Measurements from ENCODE around the gene VPS13A.
"Not testable (repeated sequence)": the region's sequence is repeated elsewhere in the genome, so short reads cannot be mapped to it uniquely, and the experiment has no call there.

The VPS13A gene

DNA sequence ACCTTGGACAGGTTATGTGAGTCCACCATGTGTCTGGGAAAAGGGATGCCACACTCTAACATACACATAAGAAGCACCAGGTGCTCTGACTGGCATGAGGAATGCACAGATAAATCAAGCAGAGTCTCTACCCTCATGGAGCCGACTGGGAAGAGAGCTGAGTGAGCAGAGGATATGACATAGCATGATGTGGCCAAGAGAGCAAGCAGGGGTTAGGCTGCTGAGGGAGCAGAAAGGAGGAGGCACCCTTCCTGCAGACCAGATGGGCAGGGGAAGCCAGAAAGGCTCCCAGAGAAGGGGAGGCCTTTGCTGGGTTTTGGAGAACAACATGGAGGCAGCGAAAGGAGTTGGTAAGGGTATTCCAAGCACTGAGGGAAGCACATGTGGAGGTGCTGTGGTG, 247.7 kb downstream of the VPS13A start:
- no peak for DNase-seq (ENCODE audit: low spot score)

DNA sequence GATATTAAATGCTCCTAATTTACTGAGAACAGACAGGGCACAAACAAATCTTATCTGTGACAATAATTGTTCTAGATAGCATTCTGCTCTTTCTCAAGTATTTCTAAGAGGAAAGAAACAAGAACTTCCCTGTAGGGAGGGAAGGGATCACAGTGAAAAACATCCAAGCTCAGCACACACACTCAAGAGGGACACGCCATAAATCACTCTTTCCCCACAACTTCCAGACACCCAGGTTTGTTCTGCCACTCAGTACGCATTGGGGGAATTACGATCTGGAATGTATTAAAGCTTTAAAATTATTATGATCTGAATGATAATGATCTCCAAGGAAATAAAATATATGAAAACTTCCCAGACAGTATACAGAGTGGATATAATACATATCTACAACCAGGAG, 249.4 kb downstream of the VPS13A start:
- no peak for DNase-seq (ENCODE audit: low spot score)

DNA sequence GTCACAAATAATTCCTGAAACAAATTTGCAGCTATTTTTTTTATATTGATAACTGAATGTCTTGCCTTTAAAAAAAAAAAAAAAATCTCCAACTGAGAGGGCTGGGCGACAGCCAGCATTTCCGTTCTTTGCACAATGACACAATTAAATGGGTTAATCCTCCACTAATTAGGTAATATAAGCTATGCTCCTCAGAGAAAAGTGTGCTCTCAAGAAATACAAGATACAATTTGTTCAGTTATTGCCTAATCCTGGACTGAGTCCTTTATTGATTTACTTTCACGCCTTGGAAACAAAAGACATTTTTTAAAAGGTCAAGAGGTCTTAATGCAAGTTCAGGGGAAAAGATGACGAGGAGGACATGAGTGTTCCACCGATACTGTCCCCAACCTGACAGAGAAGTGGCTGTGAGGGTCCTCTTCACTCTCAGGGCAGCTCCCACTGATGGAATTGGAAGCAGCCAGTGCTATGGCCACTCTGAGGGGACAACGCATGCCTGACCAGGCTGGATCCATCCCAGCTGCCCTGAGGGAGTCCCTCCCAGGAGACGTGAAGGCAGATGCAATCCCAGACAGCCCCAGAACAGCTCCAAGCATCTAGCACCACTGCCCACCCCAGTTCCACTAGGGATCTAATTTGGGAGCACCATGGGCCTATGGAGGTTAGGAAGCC, 250.1 kb downstream of the VPS13A start:
- no peak for DNase-seq (ENCODE audit: low spot score)

DNA sequence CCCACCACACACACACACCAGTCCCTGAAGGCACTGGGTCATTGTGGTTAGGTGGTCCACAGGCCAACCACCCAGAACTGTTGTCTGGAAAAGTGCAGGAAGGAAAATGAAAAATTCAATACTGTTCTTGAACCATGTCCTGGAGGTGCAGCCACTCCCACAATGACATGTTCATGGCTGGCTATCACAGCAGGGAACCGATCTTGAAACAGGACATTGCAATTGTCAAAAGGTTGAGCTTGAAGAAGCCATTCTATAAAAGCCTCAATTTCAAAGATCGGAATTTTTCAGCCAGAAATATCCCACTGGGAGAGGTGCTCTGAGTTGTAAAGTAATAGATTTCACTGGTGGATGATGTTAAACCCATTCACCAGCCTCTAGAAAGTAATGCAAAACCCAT, 252.6 kb downstream of the VPS13A start:
- no peak for DNase-seq (ENCODE audit: low spot score)

DNA sequence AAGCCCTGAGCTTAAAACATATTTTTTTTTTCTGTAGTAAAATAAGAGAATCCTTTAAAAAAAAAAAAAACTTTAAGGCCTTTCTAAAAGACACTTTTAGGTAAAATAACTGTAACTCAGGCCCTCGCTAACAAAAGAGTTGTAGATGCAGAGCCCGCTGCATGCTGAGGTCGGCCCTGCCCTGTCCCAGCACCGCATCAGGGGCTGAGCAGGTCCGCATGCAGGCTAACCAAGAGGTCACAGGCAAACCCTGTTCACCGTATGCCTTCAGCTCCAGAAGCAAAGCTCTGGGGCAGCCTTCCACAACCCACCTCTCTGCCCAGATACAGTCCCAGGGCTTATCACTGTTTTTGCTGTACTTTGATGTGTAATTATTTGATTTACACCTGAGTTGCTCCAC, 254.7 kb downstream of the VPS13A start:
- DNase-seq (ENCODE audit: low spot score) = no peak

DNA sequence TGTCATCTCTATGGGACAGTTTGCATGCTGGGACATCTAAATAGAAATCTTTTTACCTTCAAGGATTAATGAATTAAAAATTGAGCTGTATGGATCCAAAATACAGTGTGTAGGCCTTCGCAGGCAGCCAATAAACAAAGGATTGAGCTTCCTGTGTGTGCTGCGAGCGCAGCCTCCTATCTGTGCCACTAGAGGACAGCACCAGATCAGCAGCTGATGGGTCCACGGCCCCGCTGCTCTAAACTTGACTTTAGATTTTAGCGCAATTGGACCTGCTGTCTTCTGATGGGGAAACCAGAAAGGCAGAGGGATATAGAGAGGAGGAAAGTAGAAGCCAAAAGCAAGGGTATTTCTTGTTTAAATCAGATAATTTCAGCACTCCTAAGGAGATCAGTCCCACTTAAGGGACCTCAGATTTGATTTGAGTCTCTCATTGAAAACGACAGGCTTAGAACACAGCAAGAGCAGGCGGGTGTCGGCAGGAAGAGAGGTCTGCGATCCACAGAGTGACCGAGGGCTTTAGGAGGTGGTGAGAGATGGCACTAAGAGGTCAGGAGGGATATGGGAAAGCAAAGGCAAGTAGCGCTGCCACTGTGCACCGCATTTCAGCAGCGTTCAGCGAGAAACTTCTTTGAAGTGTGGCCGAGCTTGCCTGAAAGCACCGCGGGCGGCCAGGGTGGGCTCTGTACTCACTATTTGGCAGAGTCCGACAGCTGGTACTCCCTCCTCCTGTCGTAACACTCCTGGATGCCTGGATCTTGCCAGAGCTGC, 256.5 kb downstream of the VPS13A start:
- DNase-seq (ENCODE audit: low spot score) = peak; percentile 91

DNA sequence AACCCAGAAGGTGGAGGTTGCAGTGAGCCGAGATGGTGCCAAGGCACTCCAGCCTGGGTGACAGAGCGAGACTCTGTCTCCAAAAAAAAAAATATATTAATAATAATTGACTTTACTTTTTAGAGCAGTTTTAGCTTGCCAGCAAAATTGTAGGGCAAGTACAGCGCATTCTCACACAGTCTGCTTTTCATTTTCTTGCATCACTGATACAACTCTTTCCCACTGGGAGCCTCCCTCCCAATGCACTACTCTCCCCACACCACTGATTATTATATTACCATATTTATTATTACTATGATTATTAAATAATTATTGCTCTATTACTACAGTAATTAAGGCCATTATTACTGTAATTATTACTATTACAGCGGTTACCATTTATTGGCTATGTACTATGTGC, 257.9 kb downstream of the VPS13A start:
- DNase-seq (ENCODE audit: low spot score) = no peak

DNA sequence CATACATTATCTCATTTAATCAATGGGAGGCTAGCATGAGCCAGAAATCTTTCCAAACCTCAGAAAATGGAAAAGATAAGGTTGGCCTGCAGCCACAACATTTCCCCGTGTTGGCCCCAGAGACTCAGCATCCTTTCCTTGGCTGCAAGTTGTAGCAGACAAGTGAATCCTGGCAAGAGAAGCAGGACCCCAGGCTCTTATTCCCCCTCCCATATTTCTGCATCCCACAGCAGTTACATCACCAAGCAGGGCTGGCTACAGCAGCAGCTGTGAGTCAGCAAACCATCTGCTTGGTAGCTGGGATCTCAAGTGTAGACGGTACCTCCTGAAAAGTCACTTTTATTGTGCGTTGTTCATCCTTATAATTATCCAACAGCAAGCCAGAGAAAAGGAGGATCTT, 258.4 kb downstream of the VPS13A start:
- DNase-seq (ENCODE audit: low spot score) = peak; percentile 41

DNA sequence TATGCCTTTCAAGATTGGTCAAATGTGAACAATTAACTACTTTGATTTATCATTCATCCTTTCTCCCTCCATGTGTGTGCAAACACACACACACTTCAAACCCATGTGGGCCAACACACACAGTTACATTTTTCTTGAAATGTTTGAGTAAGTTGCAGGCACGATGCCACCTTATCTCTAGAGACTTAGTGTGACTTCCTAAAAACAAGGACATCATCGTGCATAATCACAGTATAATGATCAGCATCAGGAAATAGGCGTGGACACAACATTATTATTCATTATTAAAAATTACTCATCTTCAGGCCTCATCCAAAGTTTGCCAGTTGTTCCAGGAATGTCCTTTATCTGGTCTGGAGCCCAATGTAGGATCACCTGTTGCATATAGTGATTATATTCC, 261.3 kb downstream of the VPS13A start:
- DNase-seq (ENCODE audit: low spot score) = no peak

DNA sequence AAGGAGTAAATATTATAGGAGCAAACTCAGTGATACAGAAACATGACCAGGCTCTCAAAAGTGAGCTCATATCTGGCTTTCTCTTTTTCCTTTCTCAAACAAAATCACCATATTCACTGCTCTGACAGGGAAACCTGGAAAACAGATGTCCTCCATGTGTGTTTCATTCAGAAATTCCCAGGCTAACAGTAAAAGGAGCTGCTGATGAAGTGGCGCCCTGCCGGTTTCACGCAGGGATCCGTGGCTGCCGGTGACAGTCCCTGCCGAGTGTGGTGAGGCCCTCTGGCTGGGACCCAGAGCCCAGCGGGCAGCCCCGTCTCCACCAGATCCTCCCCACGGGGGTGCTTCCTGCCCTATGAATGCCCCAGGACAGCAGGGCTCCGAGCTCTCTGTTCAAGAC, 262.7 kb downstream of the VPS13A start:
- DNase-seq (ENCODE audit: low spot score) = peak; percentile 57

DNA sequence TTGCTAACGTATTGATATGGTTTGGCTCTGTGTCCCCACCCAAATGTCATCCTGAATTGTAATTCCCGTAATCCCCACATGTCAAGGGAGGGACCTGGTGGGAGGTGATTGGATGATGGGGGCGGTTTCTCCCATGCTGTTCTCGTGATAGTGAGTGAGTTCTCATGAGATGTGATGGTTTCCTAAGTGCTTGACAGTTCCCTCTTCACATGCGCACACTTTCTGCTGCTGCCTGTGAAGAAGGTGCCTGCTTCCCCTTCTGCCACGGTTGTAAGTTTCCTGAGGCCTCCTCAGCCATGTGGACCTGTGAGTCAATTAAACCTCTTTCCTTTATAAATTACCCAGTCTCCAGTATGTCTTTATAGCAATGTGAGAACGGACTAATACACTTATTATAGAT, 263.8 kb downstream of the VPS13A start:
- DNase-seq (ENCODE audit: low spot score) = not testable (repeated sequence)

DNA sequence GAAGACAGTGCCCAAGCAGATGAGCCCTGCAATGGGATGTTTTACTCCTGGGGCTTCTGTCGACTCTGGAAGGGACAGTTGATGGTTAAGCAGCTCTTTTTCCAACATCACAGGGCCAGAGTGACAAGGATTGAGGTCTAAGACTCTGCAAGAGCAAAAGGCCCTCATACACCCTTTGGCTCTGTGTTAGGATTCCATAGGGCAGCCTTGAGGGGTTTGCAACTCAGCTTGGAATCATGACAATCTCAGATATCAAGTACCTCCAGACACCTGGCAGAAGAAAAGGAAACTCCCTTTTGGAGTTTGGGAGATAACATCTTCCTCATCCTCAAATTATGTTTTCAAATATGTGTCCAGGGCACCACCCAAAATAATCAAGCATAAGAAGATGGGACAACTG, 265.1 kb downstream of the VPS13A start:
- DNase-seq (ENCODE audit: low spot score) = no peak

DNA sequence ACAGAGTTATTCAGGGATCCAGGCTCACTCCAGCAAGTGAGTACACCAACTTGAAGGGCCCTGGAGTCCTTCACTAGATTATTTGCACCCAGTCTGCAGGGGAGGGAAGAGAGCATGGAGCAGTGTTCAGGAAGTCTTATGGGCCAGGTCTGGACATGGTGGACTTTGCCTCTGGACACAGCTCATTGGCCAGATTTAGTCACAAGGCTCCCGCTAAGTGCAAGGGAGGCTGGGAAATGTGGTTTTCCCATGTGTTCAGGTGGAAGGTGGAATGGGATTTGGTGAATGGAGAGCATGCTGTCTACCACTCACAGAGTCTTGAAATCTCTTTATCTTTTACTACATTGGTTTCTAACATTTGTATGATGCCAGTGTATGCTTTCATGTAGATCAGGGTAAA, 270.3 kb downstream of the VPS13A start:
- no peak for DNase-seq (ENCODE audit: low spot score)

DNA sequence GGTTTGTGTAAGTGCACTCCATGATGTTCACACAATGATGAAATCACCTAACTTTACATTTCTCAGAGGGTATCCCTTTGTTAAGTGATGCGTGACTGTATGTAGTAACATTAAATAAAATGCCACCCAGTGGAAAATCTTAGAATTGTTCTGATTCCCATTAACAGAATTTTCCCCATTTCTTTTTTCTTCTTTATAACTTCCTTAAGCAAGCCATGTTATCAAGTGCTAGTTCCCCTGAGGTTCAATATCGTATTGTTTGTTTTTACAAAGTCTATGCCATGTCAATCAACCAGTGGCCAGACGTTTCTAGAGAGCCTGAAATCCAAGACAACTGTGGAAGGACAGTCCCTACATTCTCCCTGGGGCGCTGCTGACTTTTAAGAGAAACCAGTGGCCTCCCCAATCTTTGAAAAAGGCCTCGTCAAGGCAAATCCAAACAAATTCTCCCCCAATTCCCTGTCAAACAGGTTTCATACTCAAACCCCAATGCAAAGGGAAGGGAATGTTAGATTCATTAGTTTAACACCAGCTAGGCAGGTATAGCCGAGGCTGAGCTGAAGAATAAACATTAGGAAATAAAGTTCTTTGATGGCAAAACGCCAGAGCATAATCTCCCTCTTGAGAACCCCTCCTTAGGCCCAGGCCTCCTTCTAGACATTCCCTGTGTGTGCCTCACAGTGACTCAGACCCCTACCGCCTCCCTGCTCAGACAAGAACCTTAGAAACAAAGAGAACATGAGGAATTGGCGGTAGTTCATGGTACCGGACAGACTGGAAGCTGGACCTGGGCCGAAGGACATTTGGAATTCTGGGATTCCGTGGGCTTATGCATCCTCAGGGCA, 272.1 kb downstream of the VPS13A start:
- DNase-seq (ENCODE audit: low spot score) = no peak

DNA sequence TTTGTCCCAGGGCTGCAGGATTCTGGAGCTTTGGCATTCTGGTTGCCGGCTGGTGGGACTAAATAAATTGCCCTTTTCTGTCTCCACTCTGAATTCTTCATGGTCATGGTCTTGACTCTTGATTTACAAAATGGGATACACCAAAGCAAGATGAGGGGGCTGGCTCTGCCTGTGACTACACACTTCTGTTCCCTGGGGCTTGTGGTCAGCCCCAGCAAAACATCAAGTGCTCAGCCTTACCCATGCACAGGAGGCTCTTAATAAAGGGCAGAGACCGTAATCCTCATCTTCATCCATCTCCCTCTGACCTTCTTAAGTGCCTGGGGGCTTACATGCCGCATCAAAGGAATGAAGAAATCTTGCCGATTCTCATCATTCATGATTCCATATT, 272.7 kb downstream of the VPS13A start:
- DNase-seq (ENCODE audit: low spot score) = no peak

DNA sequence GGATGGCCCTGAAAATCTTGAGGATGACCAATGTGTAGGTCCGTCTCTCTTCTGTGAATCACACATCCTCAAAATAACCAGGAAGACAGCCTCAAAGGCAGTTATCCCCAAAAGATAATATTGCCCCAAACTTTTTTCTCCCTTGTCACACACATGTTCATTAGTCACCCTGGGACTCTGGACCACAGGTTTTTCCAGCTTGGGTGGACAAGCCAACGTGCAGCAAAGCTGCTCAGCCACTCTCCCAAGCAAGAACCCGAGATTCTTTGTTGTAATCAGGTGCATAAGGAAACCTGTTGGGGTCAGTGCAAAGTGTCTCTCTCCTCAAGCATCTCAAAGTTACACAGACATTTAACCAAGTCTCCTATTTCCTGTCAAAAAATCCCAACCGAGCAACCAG, 274.2 kb downstream of the VPS13A start:
- no peak for DNase-seq (ENCODE audit: low spot score)

DNA sequence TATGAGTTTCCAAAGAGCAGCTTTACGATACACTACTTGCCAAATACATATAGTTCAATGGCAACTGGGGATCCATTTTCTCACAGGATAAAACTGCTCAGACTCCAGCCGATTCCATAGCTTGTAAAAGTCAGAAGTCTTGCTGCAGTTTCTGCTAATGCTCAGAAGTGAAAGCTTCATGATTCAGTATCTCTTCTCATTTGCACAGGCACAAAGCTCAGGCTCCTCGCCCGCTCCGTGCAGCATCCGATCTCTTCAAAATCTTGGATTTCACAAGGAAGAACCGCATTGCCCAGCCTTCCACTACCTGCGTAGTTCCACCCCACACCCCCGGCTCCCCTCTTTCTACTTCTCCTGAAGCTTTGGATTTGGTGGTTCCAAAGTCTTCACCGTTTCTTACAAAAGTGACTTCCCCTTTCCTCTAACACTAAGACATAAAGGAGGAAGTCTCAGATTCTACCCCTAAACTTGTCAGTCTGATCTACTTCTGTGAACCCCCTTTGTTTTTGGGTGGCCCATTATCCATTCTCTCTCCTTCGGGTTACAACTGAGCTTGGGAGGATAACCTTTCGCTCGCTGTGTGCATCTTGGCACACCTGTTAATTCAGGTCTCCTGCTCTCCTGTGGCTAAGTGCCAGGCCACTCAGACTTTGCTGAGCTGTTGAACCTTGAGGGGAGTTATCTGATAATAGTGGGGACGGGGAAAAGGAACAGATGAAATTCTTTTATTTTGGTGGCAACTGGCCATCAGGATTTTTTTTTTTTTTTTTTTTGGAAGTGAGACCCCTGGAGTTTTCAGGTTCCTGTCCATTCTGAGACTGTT, 276.7 kb downstream of the VPS13A start:
- DNase-seq (ENCODE audit: low spot score) = no peak

DNA sequence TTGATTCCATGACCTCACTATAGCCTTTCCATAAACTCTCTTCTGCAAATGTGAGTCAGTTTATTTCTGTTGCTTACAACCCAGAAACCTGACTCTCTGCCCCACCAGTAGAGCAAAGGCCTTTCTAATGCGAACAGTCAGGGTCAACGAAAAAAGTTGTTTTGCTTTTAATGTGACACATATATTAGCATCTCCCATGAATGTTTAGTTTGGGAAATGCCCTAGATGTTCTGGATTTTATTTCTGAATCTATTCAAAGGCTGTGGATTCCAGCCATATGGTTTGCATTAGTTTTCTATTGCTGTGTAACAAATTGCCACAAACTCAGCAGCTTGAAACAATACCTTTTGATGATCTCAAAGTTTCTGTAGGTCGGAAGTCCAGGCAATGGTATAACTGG, 277.3 kb downstream of the VPS13A start:
- DNase-seq (ENCODE audit: low spot score) = no peak

DNA sequence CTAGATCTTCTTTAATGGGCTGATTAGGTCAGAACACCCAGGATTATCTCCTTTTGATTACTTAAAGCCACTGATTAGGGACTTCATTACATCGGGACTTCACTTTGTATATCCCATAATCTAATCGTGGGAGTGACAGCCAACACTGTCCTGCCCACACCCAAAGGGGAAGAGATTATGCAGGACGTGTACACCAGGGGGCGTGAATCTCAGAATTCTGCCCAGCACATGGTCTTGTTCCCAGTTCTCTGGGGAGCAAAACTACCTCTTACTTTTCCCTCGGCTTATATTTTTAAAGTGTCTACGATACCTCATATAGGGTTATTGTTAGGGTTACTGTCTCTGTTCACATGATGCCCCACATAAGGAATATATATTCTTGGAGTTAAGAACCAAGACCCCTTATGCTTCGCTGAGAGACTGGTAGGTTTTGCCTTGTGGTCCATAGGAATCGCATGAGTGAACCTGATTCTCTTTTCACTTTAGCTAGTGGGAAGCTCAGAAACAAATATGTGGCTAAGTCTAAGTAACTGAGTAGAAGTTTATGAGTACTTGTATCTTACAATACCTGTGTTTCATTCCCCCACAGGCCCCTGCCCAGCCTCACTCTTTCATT, 278.1 kb downstream of the VPS13A start:
- no peak for DNase-seq (ENCODE audit: low spot score)

DNA sequence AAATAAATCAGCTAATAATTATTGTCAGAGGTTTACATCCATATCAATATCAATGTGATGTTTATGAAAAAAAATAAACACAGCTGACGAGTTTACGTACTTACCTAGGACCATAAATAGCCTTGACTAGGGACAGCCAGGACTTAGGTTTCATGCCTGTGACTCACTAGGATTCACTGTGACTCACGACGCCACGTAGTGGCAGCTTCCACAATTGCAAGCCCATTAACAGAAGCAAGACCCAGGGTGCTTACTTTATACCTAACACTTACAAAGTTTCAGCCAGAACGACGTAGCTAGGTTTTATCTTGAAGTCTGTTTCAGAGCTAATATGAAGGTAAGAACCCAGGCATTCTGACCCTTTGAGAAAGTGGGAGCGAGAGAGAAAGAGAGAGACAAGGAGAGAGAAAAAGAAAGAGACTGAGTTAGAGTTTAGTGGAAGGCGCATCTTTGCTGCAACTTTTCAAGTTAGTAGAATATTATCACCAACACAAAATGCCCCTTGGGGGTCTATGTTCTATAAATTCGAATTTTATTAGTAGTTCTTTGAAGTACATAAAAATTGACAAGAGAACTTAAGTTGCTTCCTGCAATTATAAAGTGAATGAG, 279.6 kb downstream of the VPS13A start:
- peak; percentile 90 for DNase-seq (ENCODE audit: low spot score)

DNA sequence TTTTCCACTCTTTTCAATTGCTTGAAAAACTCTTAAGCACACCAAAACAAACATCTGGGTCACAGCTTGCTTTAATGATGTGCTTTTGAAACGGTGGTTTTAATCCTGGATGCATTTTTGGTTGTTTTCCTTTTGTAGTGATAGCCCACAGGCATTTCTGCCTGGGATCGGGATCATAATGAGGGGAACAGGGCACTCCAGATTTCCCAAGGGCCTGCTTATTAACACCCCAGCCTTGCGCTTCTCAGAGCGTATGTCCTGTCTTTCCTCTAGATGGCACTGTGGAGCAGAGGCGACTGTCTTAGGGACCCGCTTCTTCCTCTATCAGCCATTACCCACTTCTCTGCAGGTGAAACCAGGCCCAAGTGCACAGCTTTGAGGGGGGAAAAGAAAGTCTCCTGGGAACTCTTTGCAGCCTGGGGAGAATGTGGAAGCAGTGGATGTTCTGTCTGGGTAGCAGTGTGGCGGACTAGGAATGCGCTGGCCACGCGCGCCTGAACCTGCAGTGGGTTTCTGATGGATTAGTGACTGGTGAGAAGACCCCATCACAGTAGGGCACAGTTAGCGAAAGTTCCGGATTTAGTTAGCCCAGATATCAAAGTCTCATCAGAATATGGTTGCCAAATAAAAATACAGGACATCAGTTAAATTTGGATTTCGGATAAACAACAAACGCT, 280.7 kb downstream of the VPS13A start:
- DNase-seq (ENCODE audit: low spot score) = peak; percentile 86

All from Ammon's horn (tissue), 1 donor.